Measurements from ENCODE around the gene COL27A1. TPM values are rescaled to one million over a fixed set of nuclear protein-coding genes. Genes with fewer than 3 reads are reported as not detected.

The COL27A1 gene
- total and polyA plus RNA-seq, 8 donors, result 9.7 to 109 (median 19.6) TPM

- peak in 2 of 6 donors; percentile 3 to 15 for DNase-seq
- H3K4me3 ChIP-seq, result no peak overlapping the region
- WGBS, 2 donors, result 85 to 89% methylated on average over 10 of the region's 10 CpGs
- H3K4me1 ChIP-seq, result no peaks in the 10 kb centered on the region
- TF ChIP-seq, protein P1, sequence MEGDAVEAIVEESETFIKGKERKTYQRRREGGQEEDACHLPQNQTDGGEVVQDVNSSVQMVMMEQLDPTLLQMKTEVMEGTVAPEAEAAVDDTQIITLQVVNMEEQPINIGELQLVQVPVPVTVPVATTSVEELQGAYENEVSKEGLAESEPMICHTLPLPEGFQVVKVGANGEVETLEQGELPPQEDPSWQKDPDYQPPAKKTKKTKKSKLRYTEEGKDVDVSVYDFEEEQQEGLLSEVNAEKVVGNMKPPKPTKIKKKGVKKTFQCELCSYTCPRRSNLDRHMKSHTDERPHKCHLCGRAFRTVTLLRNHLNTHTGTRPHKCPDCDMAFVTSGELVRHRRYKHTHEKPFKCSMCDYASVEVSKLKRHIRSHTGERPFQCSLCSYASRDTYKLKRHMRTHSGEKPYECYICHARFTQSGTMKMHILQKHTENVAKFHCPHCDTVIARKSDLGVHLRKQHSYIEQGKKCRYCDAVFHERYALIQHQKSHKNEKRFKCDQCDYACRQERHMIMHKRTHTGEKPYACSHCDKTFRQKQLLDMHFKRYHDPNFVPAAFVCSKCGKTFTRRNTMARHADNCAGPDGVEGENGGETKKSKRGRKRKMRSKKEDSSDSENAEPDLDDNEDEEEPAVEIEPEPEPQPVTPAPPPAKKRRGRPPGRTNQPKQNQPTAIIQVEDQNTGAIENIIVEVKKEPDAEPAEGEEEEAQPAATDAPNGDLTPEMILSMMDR (IDR thresholded peaks at IDR 0.05), result no peak
- FAIRE-seq, result no peak
- no peaks in the 10 kb centered on the region for H3K36me3 ChIP-seq
- H3K27ac ChIP-seq, result no peak overlapping the region
- intact Hi-C loops (cut with DNase I), result loop anchor here in 2 of 3 donors (5.0 kb wide), 1 partner anchor 179 kb away; no protein-coding TSS in a partner anchor
- H3K27me3 ChIP-seq, result no peaks in the 10 kb centered on the region
- ATAC-seq, result no peak
- H3K9me3 ChIP-seq, result no peaks in the 10 kb centered on the region
Observed at GRCh38 chr9:114286146-114286679, 130.9 kb downstream of the COL27A1 start.

GRCh38 chr9:114287001-114287762 lies 131.8 kb downstream of the COL27A1 start:
- intact Hi-C loops (cut with DNase I), result loop anchor here in 2 of 3 donors (5.0 kb wide), 1 partner anchor 180 kb away; no protein-coding TSS in a partner anchor
- DNase-seq (peak in 3 of 6 donors; percentile 7 to 55 (median 12)), FAIRE-seq (no peak), ATAC-seq (no peak)
- peaks cover 0 to under 1% (median 0%) of the 10 kb centered on the region in 3 donors for H3K36me3 ChIP-seq
- H3K27ac ChIP-seq, result no peak overlapping the region
- no peak overlapping the region for H3K4me3 ChIP-seq
- no peaks in the 10 kb centered on the region for H3K4me1 ChIP-seq
- TF ChIP-seq, protein P1 (IDR thresholded peaks at IDR 0.05), result no peak
- no peaks in the 10 kb centered on the region for H3K9me3 ChIP-seq
- 89 to 90% methylated on average over 16 of the region's 16 CpGs for WGBS, 2 donors
- H3K27me3 ChIP-seq, result no peaks in the 10 kb centered on the region

DNA sequence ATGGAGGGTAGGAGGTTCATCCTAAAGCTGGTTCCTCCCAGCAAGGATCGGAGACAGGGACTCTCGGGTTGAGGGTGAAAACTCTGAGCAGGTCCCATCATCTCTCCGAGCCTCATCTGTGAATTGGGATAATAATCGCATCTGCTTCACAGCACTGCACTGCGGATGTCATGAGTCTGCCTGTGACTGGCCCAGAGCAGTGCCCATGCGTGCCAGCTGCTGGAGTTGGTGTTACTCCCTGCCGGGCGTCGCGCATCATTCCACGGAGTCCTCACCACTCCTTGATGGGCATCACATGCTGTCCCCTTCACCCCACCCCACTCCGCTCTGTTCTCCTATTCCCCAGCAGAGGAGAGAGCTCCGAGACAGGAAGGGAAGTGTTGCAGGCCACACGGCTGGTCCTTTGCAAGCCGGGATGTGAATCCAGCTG lies 132.4 kb downstream of the COL27A1 start:
- H3K4me3 ChIP-seq, result no peak overlapping the region
- ATAC-seq (no peak), DNase-seq (peak in 3 of 6 donors; percentile 8 to 47 (median 42)), FAIRE-seq (no peak)
- no peaks in the 10 kb centered on the region for H3K4me1 ChIP-seq
- peaks cover 0 to 7% (median 0%) of the 10 kb centered on the region in 3 donors for H3K36me3 ChIP-seq
- 87 to 90% methylated on average over 15 of the region's 15 CpGs for WGBS, 2 donors
- H3K27me3 ChIP-seq, result no peaks in the 10 kb centered on the region
- H3K27ac ChIP-seq, result no peak overlapping the region
- intact Hi-C loops (cut with DNase I), result loop anchor here in 2 of 3 donors (5.0 kb wide), 1 partner anchor 180 kb away; no protein-coding TSS in a partner anchor
- TF ChIP-seq, protein P1 (IDR thresholded peaks at IDR 0.05), result no peak
- no peaks in the 10 kb centered on the region for H3K9me3 ChIP-seq

DNA sequence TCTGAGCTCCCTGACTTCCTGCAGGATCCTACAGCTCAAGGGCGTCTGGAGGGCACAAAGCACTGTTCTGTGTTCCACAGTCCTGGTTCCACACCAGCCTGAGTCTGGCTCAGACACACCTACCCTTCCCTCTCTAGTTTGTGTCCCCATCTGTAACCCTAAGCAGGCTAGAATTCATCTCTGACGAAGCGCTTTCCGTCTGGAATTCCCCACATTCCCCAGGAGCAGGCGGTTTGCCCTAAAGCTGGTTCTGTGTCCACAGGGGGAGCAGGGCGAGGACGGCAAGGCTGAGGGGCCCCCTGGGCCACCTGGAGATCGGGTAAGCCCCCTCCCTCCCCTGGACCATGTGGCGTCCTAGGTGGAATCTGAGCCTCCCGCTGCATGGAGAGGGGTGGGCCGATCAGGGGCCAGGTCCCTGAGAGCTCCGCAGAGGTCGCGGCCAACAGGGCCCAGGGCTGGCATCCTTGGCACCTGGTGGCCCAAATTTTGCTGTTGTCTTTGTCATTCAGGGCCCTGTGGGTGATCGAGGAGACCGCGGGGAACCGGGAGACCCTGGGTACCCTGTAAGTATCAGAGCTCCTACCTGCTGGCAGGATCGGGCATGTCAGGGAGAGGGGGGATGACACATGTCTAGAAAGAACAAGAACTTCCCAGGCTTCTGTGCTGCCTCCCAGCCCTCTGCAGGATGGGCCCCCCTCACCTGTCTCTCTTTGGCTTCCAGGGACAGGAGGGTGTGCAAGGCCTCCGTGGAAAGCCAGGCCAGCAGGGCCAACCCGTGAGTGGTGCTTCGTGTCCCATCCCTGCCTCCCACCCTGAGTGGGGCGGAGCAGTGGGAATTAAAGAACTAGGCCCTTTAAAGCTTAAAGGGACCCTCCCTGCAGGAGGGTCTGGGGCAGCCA lies 133.1 kb downstream of the COL27A1 start:
- H3K9me3 ChIP-seq, result no peaks in the 10 kb centered on the region
- DNase-seq (peak in 4 of 6 donors; percentile 6 to 62 (median 38)), FAIRE-seq (no peak), ATAC-seq (peak in 2 of 4 donors; percentile 30 to 67)
- intact Hi-C loops (cut with DNase I), result loop anchor here in 2 of 3 donors (5.0 kb wide), 1 partner anchor 181 kb away; no protein-coding TSS in a partner anchor
- H3K27ac ChIP-seq, result peak overlapping the region in 1 of 4 donors; percentile 4
- no peaks in the 10 kb centered on the region for H3K4me1 ChIP-seq
- peaks cover 0 to 10% (median 0%) of the 10 kb centered on the region in 3 donors for H3K36me3 ChIP-seq
- no peak overlapping the region for H3K4me3 ChIP-seq
- TF ChIP-seq, protein P1 (IDR thresholded peaks at IDR 0.05), result no peak
- no peaks in the 10 kb centered on the region for H3K27me3 ChIP-seq
- WGBS, 2 donors, result 78 to 79% methylated on average over 23 of the region's 23 CpGs
